ENCODE measurements around the gene CGB7. TPM values are rescaled to one million over a fixed set of nuclear protein-coding genes. Genes with fewer than 3 reads are reported as not detected.
"Not testable (repeated sequence)": the region's sequence is repeated elsewhere in the genome, so short reads cannot be mapped to it uniquely, and the experiment has no call there.

CGB7 gene
- polyA plus RNA-seq, 4 donors: 0.59 to 2.8 (median 1.1) TPM

- DNase-seq (ENCODE audit: low read depth in 4 of 4, low spot score in 2 of 4): not testable (repeated sequence)
Observed at GRCh38 chr19:49074869-49075268, 17.3 kb upstream of the CGB7 start.

- DNase-seq (ENCODE audit: low read depth in 4 of 4, low spot score in 2 of 4): no peak
Observed at GRCh38 chr19:49073514-49074378, 16.2 kb upstream of the CGB7 start.

- DNase-seq (ENCODE audit: low read depth in 4 of 4, low spot score in 2 of 4): no peak
Observed at GRCh38 chr19:49071860-49072547, 14.5 kb upstream of the CGB7 start.

- no peak for DNase-seq (ENCODE audit: low read depth in 4 of 4, low spot score in 2 of 4)
Observed at GRCh38 chr19:49070416-49070815, 12.9 kb upstream of the CGB7 start.

GRCh38 chr19:49069026-49069425 lies 11.5 kb upstream of the CGB7 start:
- DNase-seq (ENCODE audit: low read depth in 4 of 4, low spot score in 2 of 4): no peak

- DNase-seq (ENCODE audit: low read depth in 4 of 4, low spot score in 2 of 4): no peak
Observed at GRCh38 chr19:49067554-49067953, 10.0 kb upstream of the CGB7 start.

- no peak for DNase-seq (ENCODE audit: low read depth in 4 of 4, low spot score in 2 of 4)
Observed at GRCh38 chr19:49065905-49066512, 8.5 kb upstream of the CGB7 start.

- no peak for DNase-seq (ENCODE audit: low read depth in 4 of 4, low spot score in 2 of 4)
Observed at GRCh38 chr19:49064768-49065611, 7.4 kb upstream of the CGB7 start, which contains the start of gene NTF4. Gene NTF4, minus strand, starts transcription at chr19:49064818. Its CDS starts 2,821 bp downstream, at chr19:49061997.

- no peak for DNase-seq (ENCODE audit: low read depth in 4 of 4, low spot score in 2 of 4)
Observed at GRCh38 chr19:49064029-49064629, 6.6 kb upstream of the CGB7 start.

GRCh38 chr19:49061445-49061844 lies 3.9 kb upstream of the CGB7 start:
- DNase-seq (ENCODE audit: low read depth in 4 of 4, low spot score in 2 of 4): no peak

- no peak for DNase-seq (ENCODE audit: low read depth in 4 of 4, low spot score in 2 of 4)
Observed at GRCh38 chr19:49061000-49061399, 3.5 kb upstream of the CGB7 start.

- DNase-seq (ENCODE audit: low read depth in 4 of 4, low spot score in 2 of 4): no peak
Observed at GRCh38 chr19:49059053-49059452, 1.5 kb upstream of the CGB7 start.

GRCh38 chr19:49058562-49058961 lies 1.0 kb upstream of the CGB7 start:
- DNase-seq (ENCODE audit: low read depth in 4 of 4, low spot score in 2 of 4): no peak

GRCh38 chr19:49056902-49057596 lies 500 bp downstream of the CGB7 start:
- not testable (repeated sequence) for DNase-seq (ENCODE audit: low read depth in 4 of 4, low spot score in 2 of 4)

- DNase-seq (ENCODE audit: low read depth in 4 of 4, low spot score in 2 of 4): no peak
Observed at GRCh38 chr19:49056101-49056901, 1.2 kb downstream of the CGB7 start.

- DNase-seq (ENCODE audit: low read depth in 4 of 4, low spot score in 2 of 4): not testable (repeated sequence)
Observed at GRCh38 chr19:49050376-49051033, 7.0 kb downstream of the CGB7 start.

- DNase-seq (ENCODE audit: low read depth in 4 of 4, low spot score in 2 of 4): not testable (repeated sequence)
Observed at GRCh38 chr19:49049834-49050233, 7.7 kb downstream of the CGB7 start.

GRCh38 chr19:49049011-49049410 lies 8.5 kb downstream of the CGB7 start, which contains the start of gene CGB8:
Gene CGB8, minus strand, starts transcription at chr19:49049111. Its CDS starts 372 bp downstream, at chr19:49048739.
- DNase-seq (ENCODE audit: low read depth in 4 of 4, low spot score in 2 of 4): not testable (repeated sequence)

Measured in left renal cortex interstitium (tissue), 4 donors.